ENCODE data around the gene KRTAP21-1. TPM values are rescaled to one million over a fixed set of nuclear protein-coding genes. Genes with fewer than 3 reads are reported as not detected.
"Not testable (repeated sequence)": the region's sequence is repeated elsewhere in the genome, so short reads cannot be mapped to it uniquely, and the experiment has no call there.

KRTAP21-1 gene
- total RNA-seq: not detected
- long read RNA-seq: 0 reads

- H3K9me3 ChIP-seq; H3K36me3 ChIP-seq; H3K4me3 ChIP-seq; H3K27ac ChIP-seq; intact Hi-C loops (cut with DNase I); H3K4me1 ChIP-seq; ATAC-seq; DNase-seq; H3K27me3 ChIP-seq: not testable (repeated sequence)
Observed at GRCh38 chr21:30755328-30755727, at the start of gene KRTAP21-1. Gene KRTAP21-1 (minus strand): TSS chr21:30755428. CDS start chr21:30755378, 50 bp downstream.

GRCh38 chr21:30800605-30801004 is 45.4 kb upstream of the KRTAP21-1 start:
- no peak for DNase-seq
- Histone ChIP-seq H3K9me3 (no peaks in the 10 kb centered on the region), H3K4me3 (no peak overlapping the region), H3K27ac (no peak overlapping the region), H3K27me3 (no peaks in the 10 kb centered on the region), H3K4me1 (no peaks in the 10 kb centered on the region), H3K36me3 (no peaks in the 10 kb centered on the region)
- no peak for ATAC-seq
- intact Hi-C loops (cut with DNase I): no loop called here
- no peak for TF ChIP-seq CTCF (IDR thresholded peaks at IDR 0.05)

DNA sequence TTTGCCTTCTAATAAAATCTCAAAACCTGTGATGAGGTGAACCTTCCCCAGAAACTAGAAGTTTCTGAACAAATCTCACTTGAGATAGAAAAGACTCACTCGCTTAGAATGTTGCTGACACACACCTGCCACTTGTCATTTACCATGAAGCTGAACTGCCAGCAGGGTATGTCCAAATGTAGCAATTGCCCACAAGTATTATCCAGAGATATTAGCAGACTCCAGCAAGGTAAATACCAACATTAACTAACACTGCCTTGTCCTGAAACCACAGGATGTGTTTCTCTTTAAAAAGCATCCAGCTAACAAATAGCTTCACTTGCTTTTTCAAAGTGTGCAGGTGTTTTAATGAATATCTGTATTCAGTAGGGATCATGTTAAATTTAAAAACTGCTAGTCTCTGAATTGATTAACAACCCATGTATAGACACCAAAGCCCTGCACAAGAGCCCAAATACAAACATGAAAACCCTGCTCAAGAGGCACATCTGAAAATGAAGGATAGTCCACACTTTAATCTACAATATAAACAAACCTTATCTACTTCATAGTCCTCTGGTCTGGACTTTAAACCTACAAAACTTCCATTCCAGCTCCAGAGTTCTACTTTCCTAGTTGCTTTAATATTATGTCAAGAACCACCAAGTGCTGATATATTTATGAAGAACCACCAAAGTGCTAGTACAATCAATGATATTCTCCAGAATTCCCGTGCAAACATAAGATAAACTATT is 38.5 kb upstream of the KRTAP21-1 start:
- H3K27ac ChIP-seq: no peak overlapping the region
- no peak for TF ChIP-seq CTCF (IDR thresholded peaks at IDR 0.05)
- H3K27me3 ChIP-seq: no peaks in the 10 kb centered on the region
- ATAC-seq (no peak), DNase-seq (no peak)
- no peaks in the 10 kb centered on the region for H3K9me3 ChIP-seq
- H3K4me3 ChIP-seq: no peak overlapping the region
- no peaks in the 10 kb centered on the region for H3K4me1 ChIP-seq
- no peaks in the 10 kb centered on the region for H3K36me3 ChIP-seq
- intact Hi-C loops (cut with DNase I): no loop called here

DNA sequence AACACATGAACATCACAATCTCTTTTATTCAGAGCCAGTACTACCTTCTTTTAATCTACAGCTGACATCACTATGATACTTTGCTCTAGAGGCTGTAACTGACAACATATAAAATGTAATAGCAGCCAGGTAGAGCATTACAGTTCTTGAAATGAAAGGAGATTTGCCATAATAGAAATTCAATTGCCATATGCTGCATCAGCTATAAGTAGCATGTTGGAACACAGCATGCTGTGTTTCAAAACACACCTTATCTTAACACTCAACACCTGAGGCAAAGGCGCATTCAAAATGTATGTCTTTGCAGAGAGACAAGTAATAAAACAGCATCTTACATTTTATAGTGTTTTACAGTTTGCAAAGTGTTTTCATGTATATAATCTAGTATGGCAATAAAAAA is 24.0 kb upstream of the KRTAP21-1 start:
- no peaks in the 10 kb centered on the region for H3K36me3 ChIP-seq
- H3K9me3 ChIP-seq: no peaks in the 10 kb centered on the region
- no peak overlapping the region for H3K4me3 ChIP-seq
- ATAC-seq: no peak
- no peak for TF ChIP-seq CTCF (IDR thresholded peaks at IDR 0.05)
- intact Hi-C loops (cut with DNase I): no loop called here
- H3K27me3 ChIP-seq: no peaks in the 10 kb centered on the region
- H3K4me1 ChIP-seq: no peaks in the 10 kb centered on the region
- no peak overlapping the region for H3K27ac ChIP-seq
- no peak for DNase-seq

DNA sequence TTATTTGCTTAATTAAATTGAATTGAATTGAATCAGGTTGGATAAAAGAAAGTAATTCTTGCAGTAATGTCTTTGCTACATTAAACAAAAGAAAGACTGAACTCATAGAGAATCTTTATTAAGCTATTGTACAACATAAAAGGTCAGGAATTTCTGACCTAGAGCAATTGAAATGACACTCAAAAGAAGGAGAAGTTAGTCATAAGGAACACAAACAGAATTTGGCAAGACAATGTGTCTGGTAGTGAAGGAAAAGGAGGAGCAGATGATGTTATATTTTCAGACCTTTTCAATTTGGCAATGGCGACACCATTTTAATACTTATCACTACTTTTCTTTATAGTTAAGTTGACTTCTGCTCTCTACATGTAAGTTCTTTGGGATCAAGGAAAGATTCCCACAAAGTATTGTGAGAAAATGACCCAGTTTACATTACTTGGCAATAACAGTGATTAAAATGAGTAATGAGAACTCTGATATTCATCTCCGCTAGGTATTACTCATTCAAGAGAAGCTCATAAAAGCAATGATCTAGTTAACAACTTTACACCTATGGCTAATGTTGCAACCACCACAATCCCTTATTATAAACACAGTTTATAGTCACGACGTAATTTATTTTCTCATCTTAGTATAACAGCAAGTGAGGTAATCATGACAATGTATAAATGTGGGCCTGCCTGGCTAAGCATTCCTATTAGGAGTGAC is 14.7 kb upstream of the KRTAP21-1 start:
- no peaks in the 10 kb centered on the region for H3K36me3 ChIP-seq
- H3K9me3 ChIP-seq: no peaks in the 10 kb centered on the region
- intact Hi-C loops (cut with DNase I): no loop called here
- ATAC-seq (no peak), DNase-seq (no peak)
- H3K27me3 ChIP-seq: no peaks in the 10 kb centered on the region
- no peak overlapping the region for H3K27ac ChIP-seq
- H3K4me1 ChIP-seq: no peaks in the 10 kb centered on the region
- no peak for TF ChIP-seq CTCF (IDR thresholded peaks at IDR 0.05)
- H3K4me3 ChIP-seq: no peak overlapping the region

DNA sequence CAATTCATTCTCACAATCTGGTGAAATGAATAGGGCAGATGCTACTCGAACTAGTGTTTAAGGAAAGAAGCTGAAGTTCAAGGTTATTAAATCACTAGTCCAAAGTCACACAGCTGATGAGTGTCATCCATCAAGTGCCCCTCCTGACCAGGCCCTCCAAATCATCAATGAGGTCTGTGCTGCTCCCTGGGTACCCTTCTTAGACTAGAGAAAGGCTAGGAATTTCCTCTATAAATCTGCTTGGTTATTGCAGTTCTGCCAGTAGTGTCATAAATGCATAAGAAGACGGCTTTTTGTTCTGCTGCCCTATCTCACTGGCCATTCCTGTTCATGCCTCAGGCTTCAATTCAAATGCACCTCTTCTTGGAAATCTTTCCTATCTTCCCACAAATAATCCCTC is 5.5 kb upstream of the KRTAP21-1 start:
- H3K27me3 ChIP-seq: no peaks in the 10 kb centered on the region
- intact Hi-C loops (cut with DNase I): no loop called here
- ATAC-seq: no peak
- no peaks in the 10 kb centered on the region for H3K36me3 ChIP-seq
- H3K9me3 ChIP-seq: no peaks in the 10 kb centered on the region
- no peak overlapping the region for H3K4me3 ChIP-seq
- no peaks in the 10 kb centered on the region for H3K4me1 ChIP-seq
- TF ChIP-seq CTCF (IDR thresholded peaks at IDR 0.05): no peak
- H3K27ac ChIP-seq: no peak overlapping the region
- DNase-seq: no peak

All from upper lobe of right lung (tissue), 1 donor.